GM23338 (cell line): ENCODE data around the gene MAPT. TPM values are rescaled to one million over a fixed set of nuclear protein-coding genes. Genes with fewer than 3 reads are reported as not detected.

Source experiments
- CTCF ChIP-seq, 2 experiments: fragments of 200-600 bp in 1 of 2; sonication (generic) in 1 of 2; conservative IDR thresholded peaks; 2 replicates each; pipeline versions ENCODE4 v1.5.1 to v1.6.1; 2016 to 2017; ENCODE audit warnings: antibody characterized with exemption in 2 of 2, low read depth in 2 of 2, mild to moderate bottlenecking in 2 of 2, moderate library complexity in 1 of 2
- ETS1 ChIP-seq: IDR thresholded peaks from 2 replicates; pipeline ENCODE4 v1.6.1; 2016; ENCODE audit warnings: antibody characterized with exemption
- POLR2AphosphoS5 ChIP-seq: IDR thresholded peaks from 2 replicates; pipeline ENCODE4 v1.6.1; 2016; ENCODE audit warnings: antibody characterized with exemption, low read depth
- ZNF114 ChIP-seq: fragments of 250-450 bp; sonication (Bioruptor Pico); IDR thresholded peaks from 2 replicates; pipeline ENCODE4 v1.5.0; 2020; ENCODE audit warnings: mild to moderate bottlenecking, moderate library complexity
- ZNF462 ChIP-seq: fragments of 250-450 bp; sonication (Bioruptor Pico); IDR thresholded peaks from 2 replicates; pipeline ENCODE4 v1.5.0; 2020; ENCODE audit warnings: mild to moderate bottlenecking, moderate library complexity
- polyA plus RNA-seq: library from polyadenylated mRNA; unstranded; fragments of >200 nt; fragmentation: Nextera tagmentation; extraction: Ambion mirVana; gene quantifications from 2 replicates; pipeline ENCODE4 v1.2.1, GENCODE V29; 2016
- total RNA-seq: library from RNA; depleted of rRNA; stranded (reverse); fragments of >200 nt; shearing (Covaris generic); gene quantifications from 2 replicates; pipeline ENCODE4 v1.2.3, GENCODE V29; 2014

The MAPT gene
- total and polyA plus RNA-seq, 2 experiments from 2014 or later: 1.1 to 2.1 TPM

GRCh38 chr17:45995627-45996270 lies 101.4 kb downstream of the MAPT start (continued):
- no peak for TF ChIP-seq ZNF462 (CRISPR knock-in tag)
- no peak for TF ChIP-seq POLR2AphosphoS5
- no peak for TF ChIP-seq ETS1
- no peak for TF ChIP-seq ZNF114 (CRISPR knock-in tag)
- TF ChIP-seq CTCF (conservative IDR thresholded peaks at IDR 0.05; ENCODE audit: low read depth in 2 of 2): no peak
